HG02678 (cell line): Measurements from ENCODE around the gene E2F4.

Source experiments
- ATAC-seq: cut with Tn5 transposase; IDR thresholded peaks from one replicate; pipeline ENCODE4 v1.9.1; 2021; ENCODE audit warnings: mild to moderate bottlenecking, moderate library complexity; ENCODE audit not compliant: unreplicated experiment

The E2F4 gene

GRCh38 chr16:67190448-67191399 lies 1.2 kb upstream of the E2F4 start:
- ATAC-seq = no peak

- ATAC-seq = no peak
Measured at GRCh38 chr16:67191411-67191994, 452 bp upstream of the E2F4 start.

- no peak for ATAC-seq
Measured at GRCh38 chr16:67192781-67193361, 916 bp downstream of the E2F4 start.

- ATAC-seq = no peak
Measured at GRCh38 chr16:67193536-67193935, 1.6 kb downstream of the E2F4 start.

GRCh38 chr16:67194260-67194659 lies 2.3 kb downstream of the E2F4 start:
- ATAC-seq = no peak

GRCh38 chr16:67195676-67196075 lies 3.7 kb downstream of the E2F4 start:
- no peak for ATAC-seq

GRCh38 chr16:67196881-67197280 lies 4.9 kb downstream of the E2F4 start:
- no peak for ATAC-seq

- ATAC-seq = no peak
Measured at GRCh38 chr16:67197704-67198103, 5.7 kb downstream of the E2F4 start.

- ATAC-seq = no peak
Measured at GRCh38 chr16:67198238-67198734, 6.3 kb downstream of the E2F4 start.

GRCh38 chr16:67199011-67199807 lies 7.3 kb downstream of the E2F4 start, which contains the start of gene ELMO3:
TSS of gene ELMO3 (plus strand) at chr16:67199131. CDS start at chr16:67199327, 196 bp downstream.
- ATAC-seq = no peak

GRCh38 chr16:67199808-67200198 lies 7.8 kb downstream of the E2F4 start:
- ATAC-seq = no peak

GRCh38 chr16:67200491-67200890 lies 8.5 kb downstream of the E2F4 start:
- ATAC-seq = no peak

GRCh38 chr16:67201411-67202345 lies 9.7 kb downstream of the E2F4 start:
- ATAC-seq = no peak

GRCh38 chr16:67202426-67202825 lies 10.5 kb downstream of the E2F4 start:
- no peak for ATAC-seq

- no peak for ATAC-seq
Measured at GRCh38 chr16:67202956-67203493, 11.1 kb downstream of the E2F4 start.

- no peak for ATAC-seq
Measured at GRCh38 chr16:67204076-67204475, 12.1 kb downstream of the E2F4 start.

- no peak for ATAC-seq
Measured at GRCh38 chr16:67206129-67206837, 14.3 kb downstream of the E2F4 start.

GRCh38 chr16:67206838-67207248 lies 14.9 kb downstream of the E2F4 start:
- no peak for ATAC-seq
